ENCODE results near the gene GGTLC3.
"Not testable (repeated sequence)": the region's sequence is repeated elsewhere in the genome, so short reads cannot be mapped to it uniquely, and the experiment has no call there.

DNA sequence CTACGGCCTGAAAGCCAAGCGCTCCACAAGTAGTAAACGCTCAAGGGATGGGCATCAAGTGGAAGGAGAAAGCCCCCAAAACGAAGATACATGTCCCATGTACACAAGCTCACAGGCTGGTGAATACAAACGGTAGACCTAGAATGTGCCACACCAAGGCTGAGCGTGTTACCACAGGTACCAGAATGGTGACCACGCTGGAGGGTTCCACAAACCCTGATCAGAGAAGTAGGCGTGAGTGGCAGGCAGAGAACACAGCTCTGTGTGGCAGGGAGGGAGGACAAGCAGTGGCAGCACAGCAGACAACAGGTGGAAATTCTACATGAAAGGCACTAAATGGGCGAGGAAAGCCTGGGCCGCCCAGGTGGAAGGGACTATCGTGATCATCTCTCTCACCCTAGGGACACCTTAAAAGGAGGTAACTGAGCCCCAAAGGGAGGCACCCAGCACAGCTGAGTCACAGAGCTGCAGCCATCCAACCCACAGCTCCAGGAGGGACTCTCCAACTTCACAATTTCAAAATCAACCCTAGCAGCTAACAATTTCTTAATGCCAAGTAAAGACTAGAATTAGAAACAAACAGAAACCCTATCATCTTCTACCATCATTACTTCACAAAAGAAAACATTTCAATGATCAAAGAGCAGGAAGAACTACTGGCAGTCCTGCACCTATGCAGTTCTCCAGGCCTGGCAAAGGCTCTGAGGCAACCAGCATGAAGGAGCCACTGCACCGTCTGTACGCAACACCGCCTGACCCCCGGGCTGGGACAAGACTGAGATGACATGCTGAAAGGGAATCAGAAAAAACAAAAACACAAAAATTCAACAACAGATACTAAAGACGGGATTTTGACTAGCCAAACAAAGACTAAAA is 42.4 kb upstream of the GGTLC3 start:
- TF ChIP-seq CTCF (IDR thresholded peaks at IDR 0.05; ENCODE audit: low read depth, low read length, poor library complexity, severe bottlenecking); EZH2phosphoT487 (IDR thresholded peaks at IDR 0.05; ENCODE audit: borderline replicate concordance, low read length): not testable (repeated sequence)
